AG04449 (cell line): ENCODE data around the gene INS.
A peak's percentile ranks its signal among the peaks of the same experiment; 100 is the strongest.
"Not testable (repeated sequence)": the region's sequence is repeated elsewhere in the genome, so short reads cannot be mapped to it uniquely, and the experiment has no call there.

Experiments
- CTCF ChIA-PET: fragments of 350-600 bp; formaldehyde crosslinking; extraction: SDS; loops from one replicate; lab custom pipeline; 2021; ENCODE audit warnings: antibody characterized with exemption; lab: Yijun Ruan, JAX
- POLR2A ChIA-PET: fragments of 400-600, 350-600 bp; formaldehyde crosslinking; extraction: SDS; loops from one replicate; lab custom pipeline; 2020; ENCODE audit warnings: antibody characterized with exemption, inconsistent platforms; lab: Yijun Ruan, JAX
- DNase-seq: peaks from one replicate; pipeline ENCODE4 v3.0.0-alpha.2; 2010; ENCODE audit warnings: low read depth, low spot score
- H3K4me3 ChIP-seq: 2 replicates; pipeline ENCODE4 v1.5.1; 2011; ENCODE audit warnings: low read depth, mild to moderate bottlenecking, control low read depth, low read length
- CTCF ChIP-seq: IDR thresholded peaks from one replicate; pipeline ENCODE4 v1.5.1; 2011; ENCODE audit warnings: mild to moderate bottlenecking, moderate library complexity, low read length, control low read depth, inconsistent platforms; ENCODE audit not compliant: insufficient read depth; ENCODE audit errors: missing control alignments

Gene INS

GRCh38 chr11:2195756-2196088, 34.7 kb upstream of the INS start:
- CTCF ChIA-PET: interaction anchor here (1.1 to 4.9 kb wide), 16 partner anchors 8 to 336 kb away, joined by 3 to 108 read pairs (median 10); no protein-coding TSS in a partner anchor

GRCh38 chr11:2194877-2195755, 34.1 kb upstream of the INS start:
- TF ChIP-seq CTCF: peak; percentile 92
- DNase-seq: no peak
- CTCF ChIA-PET: interaction anchor here (0.7 to 4.9 kb wide), 23 partner anchors 9 to 345 kb away, joined by 3 to 108 read pairs (median 5); partner anchors contain the start of gene CD81
- POLR2A ChIA-PET: interaction anchor here (0.9 kb wide), 1 partner anchor 224 kb away, joined by 4 read pairs; no protein-coding TSS in a partner anchor
- H3K4me3 ChIP-seq: no peak overlapping the region

More at GRCh38 chr11:2195756-2196088, 34.7 kb upstream of the INS start:
- no peak for TF ChIP-seq CTCF
- no peak overlapping the region for H3K4me3 ChIP-seq
- no peak for DNase-seq
- POLR2A ChIA-PET: no interaction called here

GRCh38 chr11:2193888-2194595, 33.0 kb upstream of the INS start:
- DNase-seq: not testable (repeated sequence)
- POLR2A ChIA-PET: interaction anchor here (0.9 kb wide), 1 partner anchor 225 kb away, joined by 4 read pairs; no protein-coding TSS in a partner anchor
- CTCF ChIA-PET: interaction anchor here (0.6 to 4.9 kb wide), 26 partner anchors 9 to 346 kb away, joined by 3 to 108 read pairs (median 5); partner anchors contain the start of gene CD81

GRCh38 chr11:2193099-2193887, 32.3 kb upstream of the INS start:
- no peak for TF ChIP-seq CTCF
- no peak overlapping the region for H3K4me3 ChIP-seq
- DNase-seq: no peak
- ChIA-PET POLR2A (no interaction called here), CTCF (interaction anchor here (0.9 to 4.9 kb wide), 15 partner anchors 9 to 338 kb away, joined by 3 to 108 read pairs (median 6); no protein-coding TSS in a partner anchor)

More at GRCh38 chr11:2193888-2194595, 33.0 kb upstream of the INS start:
- not testable (repeated sequence) for H3K4me3 ChIP-seq

- CTCF ChIA-PET: interaction anchor here (1.1 to 4.9 kb wide), 8 partner anchors 8 to 339 kb away, joined by 3 to 108 read pairs (median 24); no protein-coding TSS in a partner anchor
- TF ChIP-seq CTCF: no peak
- POLR2A ChIA-PET: no interaction called here
- no peak for DNase-seq
- no peak overlapping the region for H3K4me3 ChIP-seq
Measured at GRCh38 chr11:2192435-2192834, 31.4 kb upstream of the INS start.

- no peak for DNase-seq
- ChIA-PET CTCF (interaction anchor here (1.6 to 4.9 kb wide), 5 partner anchors 12 to 340 kb away, joined by 6 to 108 read pairs (median 25); no protein-coding TSS in a partner anchor), POLR2A (no interaction called here)
- H3K4me3 ChIP-seq: no peak overlapping the region
- no peak for TF ChIP-seq CTCF
Measured at GRCh38 chr11:2191883-2192282, 30.9 kb upstream of the INS start.
